NCI-H1694 (cell line): ENCODE results near the gene CACNA1S.
A peak's percentile ranks its signal among the peaks of the same experiment; 100 is the strongest.

Experiments
- DNase-seq: peaks from one replicate; lab custom pipeline; 2025; lab: John Stamatoyannopoulos, UW

CACNA1S gene

DNA sequence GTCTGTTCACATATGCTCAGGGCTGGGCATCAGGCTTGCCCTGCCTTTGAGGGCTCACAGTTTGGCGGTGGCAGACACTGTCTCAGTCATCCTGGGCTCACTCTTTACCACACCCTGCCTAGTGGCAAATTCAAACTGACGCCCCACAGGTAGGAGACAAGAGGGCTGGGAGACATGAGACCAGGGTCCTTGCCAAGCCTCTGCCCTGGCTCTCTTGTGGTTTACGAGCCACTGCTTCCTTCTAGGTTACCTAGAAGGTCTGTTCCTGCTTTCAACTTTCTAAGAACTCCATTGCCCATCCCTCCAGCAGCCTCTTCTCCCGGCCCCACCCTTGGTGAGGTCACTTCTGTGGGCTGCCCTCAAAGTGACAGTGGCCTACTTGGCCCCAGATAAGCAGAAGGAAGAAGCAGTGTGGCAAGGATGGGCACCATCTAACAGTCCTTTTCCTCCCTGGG lies 99.2 kb downstream of the CACNA1S start:
- DNase-seq = no peak

DNA sequence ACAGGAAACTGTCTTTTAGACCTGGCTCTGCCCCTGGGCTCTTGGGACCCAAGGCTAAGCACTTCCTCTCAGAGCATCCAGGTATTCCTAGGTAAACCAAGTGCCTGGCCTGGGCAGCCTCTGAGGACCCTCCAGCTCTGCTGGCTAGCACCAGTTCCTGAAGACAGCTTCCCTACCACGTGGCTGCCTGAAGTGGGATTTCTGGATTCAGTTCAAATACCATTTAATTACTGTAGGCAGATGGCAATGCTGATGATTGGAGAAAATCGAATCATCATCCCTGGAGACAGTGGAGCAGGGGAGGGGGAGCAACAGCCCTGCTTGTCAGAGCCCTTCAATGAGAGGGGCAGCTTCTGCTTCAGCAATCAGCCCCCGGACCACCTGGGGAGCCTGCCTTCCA lies 100.6 kb downstream of the CACNA1S start:
- peak; percentile 88 for DNase-seq

DNA sequence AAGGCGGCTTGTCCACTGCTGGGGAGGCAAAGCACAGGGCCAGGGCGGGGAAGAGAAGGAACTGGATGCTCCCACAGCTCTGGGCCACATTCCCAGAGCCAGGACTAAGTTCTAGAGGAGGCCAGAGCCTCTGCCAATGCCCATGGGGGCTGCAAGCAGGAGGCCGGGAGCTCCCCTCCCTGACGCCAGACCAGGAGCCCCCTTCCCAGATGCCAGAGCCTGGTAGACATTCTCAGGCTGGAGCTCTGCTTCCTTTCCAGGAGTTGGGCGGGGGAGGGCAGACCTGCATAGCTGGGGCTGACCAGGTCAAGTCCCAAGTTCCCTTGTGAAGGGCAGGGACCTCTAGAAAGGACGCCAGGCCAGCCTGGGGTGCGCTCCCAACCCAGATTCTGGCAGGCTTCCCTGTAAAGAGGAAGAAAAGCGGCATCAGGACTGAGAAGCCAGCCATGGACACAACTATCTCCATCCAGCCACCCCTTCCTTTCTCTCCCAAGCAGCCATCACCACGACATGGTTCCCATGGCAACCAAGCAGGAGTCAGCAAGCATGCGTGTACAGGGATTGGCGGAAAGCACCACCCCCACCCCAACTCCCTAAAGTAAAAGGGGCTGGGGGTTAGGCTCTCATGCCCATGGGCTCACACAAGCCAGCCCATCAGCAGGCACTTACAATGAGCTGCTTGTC lies 102.1 kb downstream of the CACNA1S start:
- no peak for DNase-seq

DNA sequence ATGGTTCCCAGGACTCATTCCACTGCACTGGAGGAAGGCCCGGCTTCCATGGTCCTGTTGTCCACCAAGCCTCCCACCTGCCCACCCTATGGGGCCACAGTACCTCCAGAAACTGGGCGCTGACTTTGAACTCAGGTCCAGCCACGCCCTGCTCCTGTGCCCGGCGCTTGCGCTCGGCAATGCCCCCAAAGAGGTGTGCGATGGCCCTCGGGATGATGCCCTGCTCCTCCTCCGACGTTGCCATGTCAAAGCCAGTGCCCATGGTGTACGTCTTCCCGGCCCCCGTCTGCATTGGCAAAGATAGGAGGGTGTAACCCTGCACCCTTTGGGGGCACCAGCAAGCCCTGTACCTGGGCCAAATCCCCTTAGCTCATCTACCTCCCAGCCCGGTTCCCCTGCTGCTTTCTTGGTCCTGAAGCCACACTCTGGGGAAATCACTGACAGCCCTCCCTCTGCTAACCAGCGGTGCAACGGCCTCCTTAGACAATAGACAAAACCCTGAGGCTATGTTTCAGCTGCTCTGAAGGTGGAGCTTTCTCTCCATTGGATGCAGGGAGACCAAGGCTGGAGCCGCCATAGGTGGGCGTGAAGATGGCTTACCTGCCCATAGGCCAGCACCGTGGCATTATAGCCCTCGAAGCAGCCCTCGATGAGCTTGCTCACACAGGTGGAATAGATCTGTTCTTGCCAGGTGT lies 103.4 kb downstream of the CACNA1S start:
- DNase-seq = no peak

DNA sequence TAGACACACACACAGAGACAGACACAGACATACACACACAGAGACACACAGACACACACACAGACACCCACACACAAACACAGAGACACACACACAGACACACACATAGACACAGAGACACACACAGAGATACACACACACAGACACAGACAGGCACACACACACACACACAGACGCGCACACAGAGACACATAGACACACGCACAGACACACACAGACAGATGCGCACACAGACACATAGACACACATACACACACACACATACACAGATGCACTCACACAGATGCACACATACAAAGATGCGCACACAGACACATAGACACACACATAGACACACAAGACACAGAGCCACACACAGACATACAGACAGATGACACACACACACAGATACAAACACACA lies 104.7 kb downstream of the CACNA1S start:
- no peak for DNase-seq

DNA sequence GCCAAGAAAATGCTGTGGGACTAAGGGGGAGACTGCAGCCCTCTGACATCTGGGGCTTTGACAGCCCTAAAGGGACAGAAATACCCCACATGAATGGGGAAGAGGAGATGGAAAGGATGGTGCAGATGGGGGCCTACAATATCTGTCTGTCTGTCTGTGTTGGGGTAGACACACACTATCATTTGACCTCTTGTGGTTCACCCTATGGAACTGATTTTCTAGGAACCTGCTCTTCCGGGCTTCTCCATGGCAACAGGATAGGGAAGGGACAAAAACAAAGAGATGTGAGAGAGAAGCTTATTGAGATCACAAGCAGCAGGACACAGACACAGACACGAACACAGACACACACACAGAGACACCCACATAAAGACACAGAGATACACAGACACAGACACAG lies 105.8 kb downstream of the CACNA1S start:
- no peak for DNase-seq

DNA sequence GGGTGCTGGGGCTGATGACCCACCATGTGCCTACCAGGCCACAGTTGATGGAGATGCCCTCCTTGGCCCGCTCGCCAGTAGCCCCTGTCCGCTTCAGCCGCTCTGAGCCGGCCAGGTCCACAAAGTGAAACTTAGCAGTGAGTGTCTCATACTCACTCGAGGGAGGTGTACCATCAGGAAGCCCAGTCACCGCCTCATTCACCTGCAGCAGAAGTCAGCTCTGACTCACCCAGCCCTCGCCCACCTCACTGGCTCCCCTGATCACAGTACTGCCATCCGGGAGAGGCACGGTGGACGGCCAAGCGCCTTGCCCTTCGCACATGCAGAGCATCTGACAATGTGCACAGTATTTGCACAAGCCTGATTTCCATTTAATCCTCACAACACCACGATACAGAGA lies 107.5 kb downstream of the CACNA1S start:
- DNase-seq = no peak

DNA sequence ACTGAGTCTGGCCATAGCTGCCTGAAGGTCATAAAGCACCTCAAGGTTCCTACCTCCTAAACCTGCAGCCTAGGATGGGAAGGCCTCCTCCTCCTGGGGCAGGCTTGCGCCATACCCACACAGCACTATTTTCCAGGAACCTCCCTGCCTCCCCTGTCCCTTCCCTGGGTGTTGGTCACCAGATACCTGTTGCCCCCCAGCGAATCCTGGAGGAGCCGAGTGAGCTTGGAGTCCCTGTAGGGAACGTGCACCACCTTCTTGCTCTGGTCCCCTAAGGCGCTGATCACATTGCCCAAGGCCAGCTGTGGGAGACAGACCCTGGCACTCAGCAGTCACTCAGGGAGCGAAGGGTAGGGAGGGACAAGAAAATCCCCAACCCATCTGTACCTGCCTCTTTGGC lies 108.1 kb downstream of the CACNA1S start:
- no peak for DNase-seq

DNA sequence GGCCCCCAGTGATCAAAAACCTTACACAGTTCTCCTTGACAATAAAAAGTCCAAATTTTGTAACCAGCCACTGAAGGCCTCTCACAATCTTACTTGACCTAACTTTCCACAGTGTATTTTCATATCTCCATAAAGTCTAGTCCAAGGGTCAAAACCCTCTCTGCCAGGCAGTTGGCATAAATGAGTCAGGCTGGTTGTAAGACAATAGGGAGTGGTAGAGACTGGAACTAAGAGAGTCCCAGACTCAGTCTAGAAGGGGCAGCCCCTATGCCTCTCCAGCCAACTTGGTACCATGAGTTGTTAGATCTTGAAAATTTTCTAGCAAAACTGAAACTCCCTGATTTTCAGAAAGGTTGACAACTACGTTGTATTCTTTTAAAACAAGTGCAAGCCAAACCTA lies 109.7 kb downstream of the CACNA1S start:
- no peak for DNase-seq

DNA sequence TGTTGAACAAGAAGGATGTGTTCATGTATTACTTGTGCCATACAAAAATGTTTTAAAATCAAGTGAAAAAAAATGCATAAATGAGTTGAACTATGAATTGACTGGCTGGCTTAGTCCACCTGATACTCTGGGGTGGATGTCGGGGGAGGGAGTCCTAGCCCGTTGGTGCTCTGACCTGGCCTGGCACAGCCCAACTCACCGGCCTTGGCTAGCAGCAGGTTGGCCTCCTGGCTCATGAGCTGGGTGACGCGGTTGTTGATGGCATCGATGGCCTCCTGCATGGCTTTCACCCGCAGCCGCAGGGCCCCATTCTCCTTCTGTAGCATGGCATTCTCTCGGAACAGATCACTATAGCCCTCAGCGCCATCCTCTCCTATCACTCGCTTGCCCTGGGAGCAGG lies 110.3 kb downstream of the CACNA1S start:
- DNase-seq = no peak

DNA sequence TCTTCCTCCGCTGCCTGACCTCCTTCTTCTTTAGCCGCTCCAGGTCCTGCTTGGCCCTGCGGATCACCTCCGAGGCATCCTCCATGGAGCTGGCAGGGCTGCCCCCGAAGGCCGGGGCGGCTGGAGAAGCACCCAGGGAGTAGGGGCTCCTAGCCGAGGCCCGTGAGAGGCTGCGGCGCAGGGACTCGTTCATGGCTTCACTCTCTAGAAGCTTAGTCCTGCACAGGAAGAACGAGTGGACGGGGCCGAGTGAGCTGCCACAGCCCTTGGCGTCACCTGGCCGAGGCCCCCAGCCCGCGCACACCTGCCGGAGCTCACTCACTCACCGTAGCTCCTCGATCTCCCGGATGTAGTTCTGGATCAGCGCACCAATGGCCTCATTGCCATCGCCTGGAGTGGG lies 111.8 kb downstream of the CACNA1S start:
- no peak for DNase-seq

DNA sequence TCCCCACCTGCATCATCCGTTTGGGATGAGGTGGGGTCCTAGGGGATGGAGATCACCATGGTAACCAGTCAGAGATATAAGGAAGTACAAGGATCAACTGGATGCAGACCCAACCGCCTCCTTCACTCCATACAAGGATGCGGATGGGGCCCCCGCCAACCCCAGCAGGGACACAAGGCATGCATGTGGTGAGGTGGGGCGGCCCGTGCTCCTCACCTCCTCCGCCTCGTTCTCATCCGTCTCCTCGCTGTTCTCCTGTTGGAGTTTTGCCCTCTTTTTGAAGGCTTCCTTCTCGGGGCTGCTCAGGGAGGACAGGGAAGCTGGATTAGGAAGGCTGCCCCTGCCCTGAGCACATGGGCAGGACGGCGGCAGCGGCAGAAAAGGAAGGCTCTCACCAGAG lies 112.6 kb downstream of the CACNA1S start:
- DNase-seq = no peak

DNA sequence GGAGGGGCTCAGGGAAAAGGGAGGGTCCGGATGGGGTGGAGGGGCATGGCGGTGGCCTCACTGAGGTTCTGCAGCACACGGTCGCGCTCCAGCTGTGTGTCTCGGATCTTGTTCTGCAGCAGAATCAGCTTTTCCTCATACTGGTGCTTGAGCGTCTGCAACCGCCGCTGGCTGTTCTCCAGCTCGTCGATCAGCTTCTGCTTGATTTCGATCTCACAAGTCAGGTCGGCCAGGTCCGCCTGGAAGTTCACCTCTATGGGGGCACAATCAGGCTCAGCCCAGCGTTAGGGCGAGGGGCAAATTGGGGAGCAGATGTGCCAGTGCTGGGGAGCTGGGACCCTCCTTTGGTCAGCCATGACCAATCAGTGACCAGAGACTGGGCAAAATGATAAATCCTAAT lies 113.9 kb downstream of the CACNA1S start:
- DNase-seq = no peak

DNA sequence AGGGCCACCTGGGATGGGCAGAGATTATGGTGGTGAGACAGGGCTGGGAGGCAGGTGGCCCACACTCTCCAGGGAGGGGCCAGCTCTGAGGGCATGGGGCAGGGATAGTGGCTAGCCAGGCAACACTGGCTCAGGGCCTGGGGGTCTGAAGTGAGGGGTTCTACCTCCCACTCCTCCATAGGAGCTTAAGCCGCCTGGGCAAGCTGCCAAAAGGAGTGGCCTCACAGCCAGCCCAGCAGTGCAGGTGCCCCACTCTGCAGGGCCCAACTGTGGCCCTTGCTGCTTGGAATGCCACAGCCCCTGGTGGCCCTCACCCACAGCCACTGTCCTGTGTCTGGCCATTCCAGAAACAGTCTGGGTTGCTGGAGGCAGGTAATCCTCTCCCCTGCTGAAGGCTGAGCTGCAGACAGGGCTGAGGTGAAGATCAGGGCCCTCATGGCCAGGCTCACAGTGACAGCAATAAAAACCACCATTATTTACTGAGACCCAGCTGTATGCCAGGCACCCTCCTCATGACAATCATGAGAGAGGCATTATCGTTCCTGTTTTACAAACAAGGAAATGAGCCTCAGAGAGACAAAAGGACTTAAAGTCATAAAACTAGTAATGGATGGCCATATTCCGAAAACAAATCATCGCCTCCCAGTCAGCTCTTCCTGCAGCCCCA lies 119.7 kb downstream of the CACNA1S start:
- DNase-seq = no peak

DNA sequence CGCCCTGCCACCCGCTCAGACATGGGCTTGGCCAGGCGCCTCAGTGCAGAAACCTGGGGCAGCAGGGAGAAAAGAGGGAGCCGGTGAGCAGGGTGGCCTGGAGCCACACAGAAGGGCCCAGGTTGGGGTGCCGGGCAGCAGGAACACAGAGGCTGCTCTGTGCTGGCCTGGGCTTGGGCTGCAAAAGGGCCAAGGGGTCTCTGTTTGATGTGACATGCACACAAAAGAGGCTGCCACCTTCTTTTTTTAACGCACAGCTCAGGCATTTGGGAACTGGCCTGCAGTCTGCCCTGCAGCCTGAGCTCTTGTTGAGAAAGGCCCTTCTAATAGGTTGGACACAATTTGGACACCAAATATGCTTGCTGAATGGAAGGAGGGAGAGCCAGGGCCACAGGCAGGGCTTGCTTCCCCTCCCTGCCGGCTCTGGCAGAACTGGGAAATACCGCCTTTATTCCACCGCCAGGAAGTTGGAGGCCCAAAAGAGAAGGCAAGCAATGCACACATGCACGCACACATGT lies 121.1 kb downstream of the CACNA1S start:
- DNase-seq = no peak

DNA sequence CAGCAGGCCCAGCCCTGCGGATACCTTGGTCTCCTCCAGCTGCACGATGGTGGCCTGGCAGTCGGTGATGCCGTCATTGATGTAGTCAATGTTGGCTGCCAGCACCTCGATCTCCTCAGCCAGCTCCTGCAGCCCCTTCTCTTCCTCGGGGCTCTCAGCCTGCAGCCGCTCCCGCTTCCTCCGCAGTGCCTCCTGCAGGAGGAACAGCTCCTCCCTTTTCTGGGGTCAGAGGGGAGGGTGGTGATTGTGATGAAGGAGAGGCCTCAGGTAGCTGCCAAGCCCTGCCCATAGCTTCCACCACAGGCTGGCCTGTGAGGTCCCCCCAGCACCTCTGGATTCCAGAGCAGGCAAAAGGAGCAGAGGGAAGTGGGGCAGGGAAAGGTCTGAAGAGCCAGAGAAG lies 122.1 kb downstream of the CACNA1S start:
- DNase-seq = no peak
